NCI-H345 treated with DMSO at 0.1 percent for 48 hours (cell line): ENCODE data around the gene FHOD3.

Source experiments
- DNase-seq: peaks from one replicate; lab custom pipeline; 2025; ENCODE audit not compliant: unreplicated experiment; lab: John Stamatoyannopoulos, UW

Gene FHOD3

GRCh38 chr18:36613810-36614209 lies 316.3 kb downstream of the FHOD3 start:
- no peak for DNase-seq

- DNase-seq, result no peak
These were observed 323.3 kb downstream of the FHOD3 start for GRCh38 chr18:36620788-36621187.

GRCh38 chr18:36622610-36623009 lies 325.1 kb downstream of the FHOD3 start:
- no peak for DNase-seq

- DNase-seq, result no peak
These were observed 325.6 kb downstream of the FHOD3 start for GRCh38 chr18:36623091-36623490.

- no peak for DNase-seq
These were observed 326.2 kb downstream of the FHOD3 start for GRCh38 chr18:36623681-36624190.

- DNase-seq, result no peak
These were observed 327.1 kb downstream of the FHOD3 start for GRCh38 chr18:36624451-36625167.

- no peak for DNase-seq
These were observed 327.9 kb downstream of the FHOD3 start for GRCh38 chr18:36625386-36625785.

GRCh38 chr18:36627637-36628036 lies 330.1 kb downstream of the FHOD3 start:
- DNase-seq, result no peak

- no peak for DNase-seq
These were observed 331.1 kb downstream of the FHOD3 start for GRCh38 chr18:36628435-36629137.

- no peak for DNase-seq
These were observed 331.6 kb downstream of the FHOD3 start for GRCh38 chr18:36629138-36629530.

- no peak for DNase-seq
These were observed 332.3 kb downstream of the FHOD3 start for GRCh38 chr18:36629836-36630235.

- DNase-seq, result no peak
These were observed 333.4 kb downstream of the FHOD3 start for GRCh38 chr18:36630917-36631316.

GRCh38 chr18:36633961-36634412 lies 336.5 kb downstream of the FHOD3 start:
- no peak for DNase-seq

- DNase-seq, result no peak
These were observed 337.2 kb downstream of the FHOD3 start for GRCh38 chr18:36634573-36635216.

GRCh38 chr18:36635414-36636096 lies 338.0 kb downstream of the FHOD3 start:
- no peak for DNase-seq

- DNase-seq, result no peak
These were observed 338.8 kb downstream of the FHOD3 start for GRCh38 chr18:36636237-36636817.

- DNase-seq, result no peak
These were observed 340.7 kb downstream of the FHOD3 start for GRCh38 chr18:36638224-36638623.

- DNase-seq, result no peak
These were observed 342.8 kb downstream of the FHOD3 start for GRCh38 chr18:36640021-36640952.

- DNase-seq, result no peak
These were observed 345.5 kb downstream of the FHOD3 start for GRCh38 chr18:36643061-36643460.

- DNase-seq, result no peak
These were observed 351.3 kb downstream of the FHOD3 start for GRCh38 chr18:36648803-36649202.
